ENCODE data around the gene BCAS1.
"Not testable (repeated sequence)": the region's sequence is repeated elsewhere in the genome, so short reads cannot be mapped to it uniquely, and the experiment has no call there.

Gene BCAS1

GRCh38 chr20:53982624-53983023 lies 87.8 kb downstream of the BCAS1 start:
- DNase-seq (ENCODE audit: low spot score), result no peak

- DNase-seq (ENCODE audit: low spot score), result no peak
These were observed 88.5 kb downstream of the BCAS1 start for GRCh38 chr20:53981752-53982437.

- no peak for DNase-seq (ENCODE audit: low spot score)
These were observed 89.3 kb downstream of the BCAS1 start for GRCh38 chr20:53981130-53981529.

- DNase-seq (ENCODE audit: low spot score), result no peak
These were observed 90.3 kb downstream of the BCAS1 start for GRCh38 chr20:53980031-53980465.

GRCh38 chr20:53978497-53978896 lies 91.9 kb downstream of the BCAS1 start:
- DNase-seq (ENCODE audit: low spot score), result no peak

- no peak for DNase-seq (ENCODE audit: low spot score)
These were observed 93.0 kb downstream of the BCAS1 start for GRCh38 chr20:53977391-53977790.

GRCh38 chr20:53975761-53976160 lies 94.6 kb downstream of the BCAS1 start:
- no peak for DNase-seq (ENCODE audit: low spot score)

GRCh38 chr20:53974785-53975555 lies 95.4 kb downstream of the BCAS1 start:
- DNase-seq (ENCODE audit: low spot score), result no peak

GRCh38 chr20:53973882-53974281 lies 96.5 kb downstream of the BCAS1 start:
- not testable (repeated sequence) for DNase-seq (ENCODE audit: low spot score)

- DNase-seq (ENCODE audit: low spot score), result no peak
These were observed 98.2 kb downstream of the BCAS1 start for GRCh38 chr20:53972179-53972578.

GRCh38 chr20:53971096-53971683 lies 99.2 kb downstream of the BCAS1 start:
- no peak for DNase-seq (ENCODE audit: low spot score)

GRCh38 chr20:53970232-53970631 lies 100.2 kb downstream of the BCAS1 start:
- DNase-seq (ENCODE audit: low spot score), result no peak

GRCh38 chr20:53967527-53967926 lies 102.9 kb downstream of the BCAS1 start:
- DNase-seq (ENCODE audit: low spot score), result no peak

- DNase-seq (ENCODE audit: low spot score), result no peak
These were observed 103.5 kb downstream of the BCAS1 start for GRCh38 chr20:53966774-53967398.

GRCh38 chr20:53964501-53965253 lies 105.7 kb downstream of the BCAS1 start:
- no peak for DNase-seq (ENCODE audit: low spot score)

GRCh38 chr20:53964067-53964466 lies 106.3 kb downstream of the BCAS1 start:
- DNase-seq (ENCODE audit: low spot score), result no peak

GRCh38 chr20:53963635-53964034 lies 106.8 kb downstream of the BCAS1 start:
- DNase-seq (ENCODE audit: low spot score), result no peak

- no peak for DNase-seq (ENCODE audit: low spot score)
These were observed 108.0 kb downstream of the BCAS1 start for GRCh38 chr20:53962388-53962787.

GRCh38 chr20:53961527-53961926 lies 108.9 kb downstream of the BCAS1 start:
- DNase-seq (ENCODE audit: low spot score), result peak; percentile 76

- no peak for DNase-seq (ENCODE audit: low spot score)
These were observed 109.7 kb downstream of the BCAS1 start for GRCh38 chr20:53960579-53961272.

- no peak for DNase-seq (ENCODE audit: low spot score)
These were observed 110.3 kb downstream of the BCAS1 start for GRCh38 chr20:53959911-53960578.
